SKM-1 treated with dmso at 0.1 percent for 144 hours (cell line): Measurements from ENCODE around the gene DDX27.

ENCODE experiments used
- DNase-seq: peaks from one replicate; lab custom pipeline; 2025; ENCODE audit not compliant: unreplicated experiment; lab: John Stamatoyannopoulos, UW

Gene DDX27

DNA sequence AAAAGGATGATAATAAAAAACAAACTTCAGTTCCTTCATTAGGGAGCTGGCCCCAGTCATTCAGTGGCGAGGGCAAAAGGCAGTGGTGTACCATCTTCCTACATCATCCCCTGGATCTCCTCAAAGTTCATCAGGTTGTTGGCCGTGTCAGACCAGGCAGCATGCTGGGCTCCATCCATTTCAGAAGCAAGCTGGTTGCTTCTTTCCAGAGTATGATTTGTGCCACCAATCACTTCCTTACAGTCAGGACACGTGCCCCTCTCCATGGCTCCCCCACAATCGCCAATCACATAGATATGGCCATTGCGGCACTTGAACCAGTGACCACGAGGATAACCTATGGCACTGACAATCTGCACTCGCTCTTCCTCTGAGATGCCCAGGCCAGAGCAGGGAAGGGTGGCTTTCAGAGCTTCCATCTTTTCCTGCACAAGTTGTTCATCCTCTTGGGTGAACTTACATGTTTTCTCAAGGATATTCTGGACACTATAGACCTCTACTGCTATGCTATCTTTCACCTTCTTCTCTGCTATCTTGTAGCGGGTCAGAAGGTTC lies 28.0 kb downstream of the DDX27 start:
- DNase-seq: no peak

- DNase-seq: no peak
These were observed 28.6 kb downstream of the DDX27 start for GRCh38 chr20:49247792-49248191.

GRCh38 chr20:49248301-49248700 lies 29.1 kb downstream of the DDX27 start:
- no peak for DNase-seq

GRCh38 chr20:49248879-49249665 lies 29.9 kb downstream of the DDX27 start:
- DNase-seq: no peak

- DNase-seq: no peak
These were observed 33.5 kb downstream of the DDX27 start for GRCh38 chr20:49252556-49253350.

- no peak for DNase-seq
These were observed 37.0 kb downstream of the DDX27 start for GRCh38 chr20:49256261-49256660.

GRCh38 chr20:49259284-49259683 lies 40.1 kb downstream of the DDX27 start:
- no peak for DNase-seq

GRCh38 chr20:49259799-49260198 lies 40.6 kb downstream of the DDX27 start:
- no peak for DNase-seq

DNA sequence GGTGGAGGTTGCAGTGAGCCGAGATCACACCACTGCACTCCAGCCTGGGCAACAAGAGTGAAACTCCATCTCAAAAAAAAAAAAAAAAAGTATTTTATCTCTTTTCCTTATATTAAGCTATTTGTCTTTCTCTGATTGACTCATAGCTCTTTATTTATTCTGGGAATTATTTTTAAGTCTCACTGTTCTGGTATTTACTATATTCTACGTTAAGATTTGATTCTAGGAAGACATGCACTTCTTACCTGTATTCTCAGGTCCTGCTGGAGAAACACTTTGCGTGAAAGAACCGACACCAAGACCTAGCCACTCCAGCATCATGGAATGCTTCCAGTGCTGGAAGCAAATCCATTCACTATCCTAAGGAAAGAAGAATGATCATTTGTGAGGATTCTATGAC lies 41.0 kb downstream of the DDX27 start:
- DNase-seq: no peak

DNA sequence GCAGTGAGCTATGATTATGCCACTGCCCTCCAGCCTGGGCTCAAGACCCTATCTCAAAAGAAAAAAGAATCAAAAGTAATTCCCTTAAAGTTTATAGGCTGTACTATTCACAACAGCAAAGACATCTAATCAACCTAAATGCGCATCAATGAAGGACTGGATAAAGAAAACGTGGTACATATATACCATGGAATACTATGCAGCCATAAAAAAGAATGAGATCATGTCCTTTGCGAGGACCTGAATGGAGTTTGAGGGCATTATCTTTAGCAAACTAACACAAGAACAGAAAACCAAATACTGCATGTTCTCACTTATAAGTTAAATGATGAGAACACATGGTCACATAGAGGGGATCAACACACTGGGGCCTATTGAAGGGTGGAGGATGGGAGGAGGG lies 42.0 kb downstream of the DDX27 start:
- DNase-seq: no peak

GRCh38 chr20:49262444-49262843 lies 43.2 kb downstream of the DDX27 start:
- no peak for DNase-seq

DNA sequence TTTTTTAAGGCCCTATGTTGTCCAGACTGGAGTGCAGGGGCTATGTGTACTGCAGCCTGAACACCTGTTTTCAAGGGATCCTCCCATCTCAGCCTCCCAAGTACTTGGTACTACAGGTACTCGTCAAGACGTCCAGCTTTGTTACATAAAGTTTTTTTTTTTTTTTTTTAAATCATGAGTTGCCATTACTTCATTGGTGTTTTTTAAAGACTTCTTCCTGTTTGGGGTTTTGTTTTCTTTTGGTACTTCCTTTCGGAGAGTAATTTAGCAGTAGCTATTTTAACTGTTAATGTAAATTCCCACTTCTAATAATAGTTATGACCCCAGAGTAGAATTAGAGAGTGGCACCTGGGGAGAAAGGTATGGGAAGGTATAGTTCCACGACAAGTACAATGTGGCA lies 48.1 kb downstream of the DDX27 start:
- DNase-seq: no peak

- no peak for DNase-seq
These were observed 49.6 kb downstream of the DDX27 start for GRCh38 chr20:49268600-49269365.

- no peak for DNase-seq
These were observed 51.0 kb downstream of the DDX27 start for GRCh38 chr20:49270177-49270576.

- no peak for DNase-seq
These were observed 51.5 kb downstream of the DDX27 start for GRCh38 chr20:49270736-49271135.

- DNase-seq: no peak
These were observed 53.4 kb downstream of the DDX27 start for GRCh38 chr20:49272654-49273053.

- no peak for DNase-seq
These were observed 54.6 kb downstream of the DDX27 start for GRCh38 chr20:49273696-49274277.

- DNase-seq: no peak
These were observed 56.0 kb downstream of the DDX27 start for GRCh38 chr20:49275216-49275615.

DNA sequence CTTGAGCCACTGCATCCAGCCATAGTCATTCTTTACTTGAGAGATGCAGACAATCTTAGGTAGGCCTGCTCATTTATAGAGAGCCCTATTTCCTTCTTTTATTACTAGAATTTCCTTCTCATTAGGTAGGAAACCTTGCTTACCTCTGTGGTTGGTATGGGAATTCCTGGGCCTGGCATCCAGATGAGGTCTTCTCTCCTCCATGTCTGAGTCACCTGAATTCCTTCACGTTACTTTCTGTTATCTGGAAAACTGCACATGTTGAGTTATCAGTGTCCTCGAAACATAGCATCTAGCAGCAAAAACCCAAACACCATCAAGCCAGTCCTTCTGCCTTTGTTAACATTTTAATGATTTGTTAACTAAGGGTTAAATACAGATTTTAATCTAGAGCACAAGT lies 56.4 kb downstream of the DDX27 start:
- DNase-seq: no peak

DNA sequence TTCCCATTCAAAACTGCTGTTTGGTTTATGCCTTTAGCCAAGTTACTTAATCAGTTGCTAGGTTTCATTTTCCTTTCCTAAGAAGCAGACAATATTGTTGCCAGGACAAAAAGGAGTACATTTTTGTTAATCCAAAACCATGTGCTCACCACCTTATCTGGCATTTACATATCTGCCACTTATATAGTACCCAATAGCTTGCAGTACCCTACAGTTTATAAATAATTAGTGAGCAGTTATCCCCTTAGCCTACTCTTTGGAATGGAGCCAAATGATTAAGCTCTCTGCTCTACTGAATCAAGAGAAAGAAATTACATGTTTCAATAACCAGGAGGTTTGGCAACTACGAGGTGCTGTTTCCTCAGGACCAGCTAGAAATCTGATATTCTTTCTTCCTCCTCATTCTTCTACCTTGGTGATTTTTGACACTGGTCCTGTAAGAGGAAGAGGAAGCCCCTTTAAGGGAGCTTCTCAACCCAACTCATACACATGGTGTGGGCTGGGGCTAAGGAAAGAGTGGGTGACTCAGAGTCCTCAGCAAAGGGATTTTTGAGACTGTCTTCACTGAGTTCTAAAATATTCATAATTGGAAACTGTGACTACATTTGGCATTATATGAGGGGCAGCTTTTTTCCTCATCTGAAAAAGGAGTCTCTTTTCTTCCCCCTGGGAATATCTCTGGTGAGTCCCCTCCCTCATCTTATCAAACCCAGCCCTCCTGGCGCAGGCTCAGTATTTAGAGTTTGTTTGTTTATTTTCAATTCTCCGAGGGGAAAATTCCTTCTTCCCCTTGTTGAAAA lies 57.1 kb downstream of the DDX27 start:
- DNase-seq: peak; percentile 63
